ENCODE data around the gene MAP4K3.

Gene MAP4K3

DNA sequence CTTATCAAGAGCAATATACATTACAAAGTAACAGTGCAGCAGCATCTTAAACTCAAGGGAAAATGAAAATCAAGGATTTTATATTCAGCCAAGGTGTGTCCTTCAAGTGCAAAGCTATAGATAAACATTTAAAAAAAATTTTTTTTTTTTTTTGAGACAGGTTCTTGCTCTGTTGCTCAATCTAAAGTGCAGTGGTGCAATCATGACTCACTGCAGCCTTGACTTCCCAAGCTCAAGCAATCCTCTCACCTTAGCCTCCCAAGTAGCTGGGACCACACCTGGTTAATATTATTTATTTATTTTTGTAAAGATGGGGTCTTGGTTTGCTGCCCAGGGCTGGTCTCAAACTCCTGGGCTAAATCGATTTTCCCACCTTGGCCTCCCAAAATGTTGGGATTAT is 202.3 kb downstream of the MAP4K3 start:
- DNase-seq = no peak

DNA sequence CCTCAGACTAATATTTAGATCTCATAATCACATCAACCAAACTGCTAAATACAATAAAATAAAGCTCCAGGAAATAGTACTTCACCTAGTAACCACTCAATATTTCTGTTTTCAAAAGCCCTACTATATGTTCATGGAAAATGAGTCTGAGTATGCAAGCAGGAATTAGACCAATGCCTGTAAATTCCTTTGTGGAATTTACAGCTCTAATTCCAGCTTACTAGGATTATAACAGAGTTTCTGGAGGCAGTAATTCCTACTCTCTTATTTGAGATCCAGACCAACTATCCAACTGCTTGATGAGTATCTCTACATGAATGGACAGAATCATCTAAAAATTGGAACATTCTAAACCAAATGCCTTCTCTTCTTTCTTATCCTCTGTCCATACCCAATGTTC is 204.9 kb downstream of the MAP4K3 start:
- DNase-seq = no peak

DNA sequence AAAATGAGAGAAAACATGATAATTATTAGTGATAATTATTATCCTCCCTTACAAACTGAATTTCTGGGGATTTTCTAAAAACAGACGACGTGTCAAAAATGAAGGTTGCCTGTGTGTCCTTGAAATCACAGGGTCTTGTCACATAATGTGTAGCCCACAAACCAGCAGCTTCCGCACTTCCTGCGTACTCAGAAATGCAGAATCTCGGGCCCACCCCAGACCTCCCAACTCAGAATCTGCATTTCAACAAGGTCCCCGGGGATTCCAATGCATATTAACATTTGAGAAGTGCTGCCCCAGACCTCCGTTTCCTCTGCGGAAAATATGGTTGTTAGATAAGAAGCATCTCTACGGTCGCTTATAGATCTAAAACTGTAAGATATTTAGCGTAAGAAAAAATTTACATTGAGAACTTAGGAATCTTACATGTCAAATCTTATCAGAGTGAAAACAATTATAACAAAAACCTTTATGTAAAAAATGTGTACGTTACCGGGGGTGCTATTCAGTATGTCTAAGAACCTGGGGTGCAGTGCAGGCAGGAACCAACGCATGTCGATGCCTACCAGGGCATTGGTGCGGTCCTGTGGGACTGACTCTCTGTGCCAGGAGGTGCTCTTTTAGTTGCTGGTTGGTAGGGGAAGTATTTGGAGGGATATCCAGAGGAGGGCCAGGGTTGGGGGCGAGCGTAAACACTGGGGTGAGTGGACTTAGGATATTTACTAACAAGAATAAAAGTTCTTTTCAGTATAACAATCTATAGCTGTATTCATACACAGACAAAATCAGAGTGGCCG is 208.5 kb downstream of the MAP4K3 start:
- DNase-seq = no peak

DNA sequence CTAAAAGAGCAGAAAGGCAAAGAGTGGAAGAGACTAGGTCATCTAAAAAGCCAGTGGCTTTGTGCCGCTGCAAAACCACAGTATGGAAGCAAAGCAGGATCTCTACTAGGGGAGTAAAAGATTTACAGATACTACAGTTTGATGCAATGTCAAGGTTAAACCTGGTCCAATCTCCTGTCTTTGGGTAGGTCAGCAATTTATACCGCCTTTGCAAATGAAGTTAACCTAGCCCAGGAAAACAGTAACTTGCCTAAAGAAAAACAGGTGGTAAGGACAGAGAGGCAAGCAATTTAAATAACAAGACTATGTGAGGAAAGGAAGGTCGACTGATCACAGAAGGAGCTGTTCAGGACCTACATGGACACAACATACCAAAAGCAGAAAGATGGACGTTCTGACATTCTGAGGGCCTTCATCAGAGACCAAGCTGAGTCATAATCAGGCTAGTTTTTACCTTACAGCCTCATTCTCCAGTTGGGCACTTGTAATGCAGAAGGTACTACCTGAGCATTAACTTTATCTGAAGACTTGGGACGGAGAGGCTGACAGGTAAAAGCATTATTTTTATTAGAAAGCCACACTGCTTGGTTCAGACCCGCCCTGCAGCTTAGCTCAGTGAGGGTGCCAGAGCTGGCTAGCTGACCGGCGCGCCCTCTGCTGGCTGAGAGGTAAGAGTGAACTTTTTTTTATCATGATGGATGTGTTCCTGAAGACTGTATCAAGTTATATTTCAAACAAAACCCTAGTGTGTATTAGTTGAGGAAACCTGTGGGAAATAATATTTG is 209.3 kb downstream of the MAP4K3 start:
- DNase-seq = peak; percentile 30 to 74

- no peak for DNase-seq
Measured at GRCh38 chr2:39225567-39225966, 211.5 kb downstream of the MAP4K3 start.

GRCh38 chr2:39223909-39224308 is 213.2 kb downstream of the MAP4K3 start:
- DNase-seq = no peak

GRCh38 chr2:39221459-39221858 is 215.6 kb downstream of the MAP4K3 start:
- DNase-seq = no peak

- no peak for DNase-seq
Measured at GRCh38 chr2:39220136-39220535, 216.9 kb downstream of the MAP4K3 start.

DNA sequence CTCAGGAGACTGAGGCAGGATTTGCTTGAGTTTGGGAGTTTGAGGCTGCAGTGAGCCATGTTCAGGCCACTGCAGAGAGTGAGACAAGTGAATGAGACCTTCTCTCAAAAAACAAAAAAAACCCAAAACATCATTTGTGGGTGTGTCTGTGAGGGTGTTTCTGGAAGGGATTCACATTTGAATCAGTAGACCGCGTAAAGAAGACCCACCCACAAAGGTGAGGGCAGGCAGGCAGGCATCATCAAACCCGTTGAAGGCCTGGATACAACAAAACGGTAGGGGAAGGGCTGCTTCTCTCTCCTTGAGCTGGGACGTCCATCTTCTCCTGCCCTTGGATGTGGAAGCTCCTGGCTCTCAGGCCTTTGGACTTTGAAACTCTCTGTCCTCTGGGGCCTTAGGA is 218.7 kb downstream of the MAP4K3 start:
- DNase-seq = no peak

DNA sequence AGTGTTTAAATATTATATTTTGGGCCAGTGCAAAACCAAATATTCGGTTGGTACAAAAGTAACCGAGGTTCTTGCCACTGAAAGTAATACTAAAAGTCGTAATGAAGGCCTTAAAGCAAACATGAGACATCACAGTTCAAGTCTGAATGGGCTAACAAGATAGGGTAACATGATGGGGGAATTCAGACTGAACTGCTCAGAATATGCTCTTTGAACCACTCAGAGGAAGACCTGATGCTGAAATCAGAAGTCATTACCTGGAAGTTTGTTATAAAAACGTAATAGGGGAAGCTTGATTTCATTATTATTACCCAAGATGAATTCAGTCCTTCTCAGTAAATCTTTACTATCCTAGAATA is 219.9 kb downstream of the MAP4K3 start:
- no peak for DNase-seq

DNA sequence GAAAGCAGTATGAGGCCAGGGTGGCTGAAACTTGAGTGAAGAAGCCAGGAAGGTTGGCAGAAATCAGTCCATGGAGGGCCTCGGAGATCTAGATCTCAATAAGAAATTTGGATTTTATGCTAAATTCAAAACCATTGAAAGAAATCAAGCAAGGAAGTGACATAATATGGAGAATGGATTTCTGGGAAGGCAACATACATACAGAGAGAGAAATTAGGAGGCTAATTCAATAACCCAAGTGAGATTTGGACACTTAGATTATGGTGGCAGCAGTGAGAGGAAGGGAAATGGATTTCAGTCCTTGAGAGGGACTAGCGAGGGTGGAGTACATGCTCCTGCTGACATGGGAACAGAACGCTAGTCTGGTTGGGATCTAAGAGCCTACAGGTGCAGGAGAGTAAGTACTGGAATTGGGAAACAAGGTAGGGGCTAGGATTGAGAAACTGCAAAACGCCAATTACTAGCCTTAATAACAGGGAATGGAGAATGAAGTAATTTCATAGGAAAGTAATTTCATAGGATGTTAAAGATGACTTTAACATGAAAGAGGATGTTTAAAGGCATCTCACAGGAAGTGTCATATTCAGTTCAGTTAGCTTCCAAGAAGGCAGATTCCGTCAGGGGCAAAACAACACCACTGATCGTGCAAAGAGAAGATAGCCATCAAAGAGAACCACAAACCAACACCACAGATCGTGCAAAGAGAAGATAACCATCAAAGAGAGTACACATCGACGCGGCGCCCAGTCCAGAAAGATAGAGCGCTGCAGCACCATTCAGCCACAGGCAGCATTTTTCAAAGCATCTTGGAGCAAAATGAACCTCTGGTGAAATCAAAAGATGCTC is 220.5 kb downstream of the MAP4K3 start:
- no peak for DNase-seq

GRCh38 chr2:39215545-39215944 is 221.5 kb downstream of the MAP4K3 start:
- DNase-seq = no peak

GRCh38 chr2:39213015-39213414 is 224.1 kb downstream of the MAP4K3 start:
- DNase-seq = no peak

- peak in 1 of 2 experiments; percentile 4 for DNase-seq
Measured at GRCh38 chr2:39210846-39211245, 226.2 kb downstream of the MAP4K3 start.

- DNase-seq = no peak
Measured at GRCh38 chr2:39203382-39203781, 233.7 kb downstream of the MAP4K3 start.

- no peak for DNase-seq
Measured at GRCh38 chr2:39202639-39203369, 234.3 kb downstream of the MAP4K3 start.

All from NCI-H446 (cell line).